ENCODE measurements around the gene VSIR.

VSIR gene

GRCh38 chr10:71727105-71727737 is 46.1 kb downstream of the VSIR start:
- DNase-seq, result no peak

GRCh38 chr10:71726580-71727104 is 46.7 kb downstream of the VSIR start:
- no peak for DNase-seq

GRCh38 chr10:71725998-71726579 is 47.2 kb downstream of the VSIR start:
- DNase-seq, result no peak

DNA sequence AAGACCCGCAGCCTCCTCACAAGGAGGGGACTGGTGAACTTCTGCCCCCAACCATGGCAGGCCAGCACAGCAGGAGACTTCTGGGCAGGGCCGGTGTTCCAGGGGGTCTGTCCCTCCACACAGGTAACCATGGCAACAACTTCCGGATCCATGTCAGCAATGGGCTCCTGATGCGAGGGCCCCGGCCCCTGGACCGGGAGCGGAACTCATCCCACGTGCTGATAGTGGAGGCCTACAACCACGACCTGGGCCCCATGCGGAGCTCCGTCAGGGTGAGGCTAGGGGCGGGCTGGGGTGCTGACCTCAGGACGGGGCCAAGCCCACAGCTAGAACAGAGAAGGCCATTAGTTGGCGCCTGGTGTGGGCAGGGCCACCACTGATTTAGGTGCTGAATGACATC is 48.1 kb downstream of the VSIR start:
- DNase-seq, result no peak

GRCh38 chr10:71724539-71724938 is 48.8 kb downstream of the VSIR start:
- DNase-seq, result no peak

DNA sequence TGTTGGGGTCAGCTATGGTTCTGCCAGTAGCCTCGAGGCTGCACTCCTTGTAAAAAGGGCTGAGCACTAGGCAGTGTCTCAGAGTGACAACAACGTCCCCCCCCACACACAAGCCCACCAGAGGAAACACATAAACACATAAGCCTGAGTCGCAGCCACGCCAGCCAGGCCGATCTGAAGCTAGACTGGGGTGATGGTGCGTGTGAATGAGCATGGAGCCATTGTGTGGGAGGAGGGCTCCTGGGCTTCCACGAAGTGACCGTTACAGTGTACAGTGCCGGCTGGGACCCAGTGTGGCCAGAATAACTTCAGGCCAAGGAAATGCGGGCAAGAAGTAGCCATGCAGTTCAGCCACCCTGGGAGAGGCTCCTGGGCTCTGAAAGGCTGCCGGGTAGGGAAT is 50.0 kb downstream of the VSIR start:
- DNase-seq, result no peak

GRCh38 chr10:71722849-71723248 is 50.5 kb downstream of the VSIR start:
- no peak for DNase-seq

GRCh38 chr10:71721313-71721712 is 52.0 kb downstream of the VSIR start:
- DNase-seq, result no peak

DNA sequence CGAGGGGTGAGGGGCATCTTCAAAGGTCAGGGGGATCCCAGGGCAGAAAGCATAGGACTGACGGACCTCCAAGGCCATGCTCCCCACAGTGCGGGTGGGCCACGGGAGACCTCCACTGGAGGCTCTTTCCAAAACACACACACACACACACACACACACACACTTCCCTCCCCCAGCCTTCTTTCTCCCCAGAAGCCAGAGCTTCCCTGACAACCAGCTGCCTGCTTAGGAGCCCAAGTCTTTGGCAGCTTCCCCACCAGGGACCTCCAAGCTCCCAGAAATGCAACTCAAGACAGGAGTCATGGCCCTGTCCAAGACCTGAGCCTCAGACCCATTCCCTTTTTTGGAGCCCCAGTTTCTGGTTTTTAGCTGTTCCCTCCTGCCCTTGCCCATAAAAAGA is 53.0 kb downstream of the VSIR start:
- DNase-seq, result no peak

DNA sequence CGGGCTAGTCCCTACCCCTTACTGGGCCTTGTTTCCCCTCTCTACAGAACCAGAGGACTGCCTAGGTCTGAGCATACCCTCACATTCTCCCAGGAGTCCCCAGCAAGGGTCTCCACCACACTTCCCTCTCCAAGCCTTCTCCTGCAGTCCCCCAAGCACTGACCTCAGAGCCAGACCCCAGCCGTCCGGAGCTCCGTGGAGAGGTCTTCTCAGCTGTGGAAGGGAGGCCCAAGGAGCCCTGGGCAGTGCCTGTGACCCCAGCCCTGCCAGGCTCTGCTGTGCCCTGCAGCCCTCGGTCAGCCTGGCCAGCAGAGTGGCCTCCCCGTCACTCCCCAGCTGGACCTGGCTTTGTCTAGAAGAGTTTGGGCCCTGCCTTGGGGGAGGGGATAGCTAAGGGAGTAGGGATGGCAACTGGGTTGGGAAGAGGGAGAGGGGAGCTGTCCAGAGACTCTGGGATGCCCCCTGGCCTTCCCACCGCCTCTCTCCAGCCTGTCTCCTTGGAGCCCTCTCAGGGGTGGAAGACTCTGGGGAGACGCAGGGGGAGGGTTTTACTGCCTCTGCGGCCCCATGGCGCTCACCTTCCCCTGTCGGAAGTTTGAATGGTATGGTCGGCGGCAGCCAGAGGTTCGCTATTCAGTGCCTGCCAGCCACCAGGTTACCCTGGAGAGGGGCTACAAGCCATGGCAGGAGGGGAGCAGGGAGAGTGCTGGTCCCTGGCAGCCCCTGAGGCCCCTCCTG is 53.7 kb downstream of the VSIR start, which contains the start of gene C10orf105:
Gene C10orf105 (minus strand): TSS at position 315 of the 738 bp plus-strand sequence. CDS start 3,441 bp downstream, outside the sequence.
- DNase-seq, result no peak

GRCh38 chr10:71719042-71719441 is 54.3 kb downstream of the VSIR start:
- no peak for DNase-seq

DNA sequence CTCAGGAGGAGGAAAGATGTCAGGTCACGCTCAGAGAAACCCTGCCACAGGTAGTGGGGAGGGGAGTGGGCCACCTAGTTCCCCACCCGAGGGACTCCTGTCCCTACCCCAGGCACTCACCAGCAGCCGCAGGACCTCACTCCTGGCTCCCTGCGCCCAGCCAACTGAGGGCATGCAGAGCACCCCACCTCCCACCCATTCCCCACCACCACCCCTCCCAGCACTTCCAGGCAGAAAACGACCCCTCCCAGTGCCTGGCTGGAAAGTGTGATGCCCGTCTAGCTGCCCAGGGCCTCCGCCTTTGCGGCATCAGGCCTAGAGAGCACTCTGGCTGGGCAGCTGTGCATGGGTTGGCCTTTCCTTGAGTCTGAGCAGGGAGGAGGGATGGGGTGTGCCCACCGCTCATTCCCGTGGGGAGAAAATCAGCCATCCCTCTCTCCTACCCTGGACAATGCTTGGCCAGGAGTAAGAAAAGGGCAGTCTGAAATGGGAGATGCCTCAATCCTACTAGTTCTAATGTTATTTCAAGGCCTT is 55.1 kb downstream of the VSIR start:
- no peak for DNase-seq

- no peak for DNase-seq
These were observed 55.8 kb downstream of the VSIR start for GRCh38 chr10:71717551-71717951.

GRCh38 chr10:71717056-71717455 is 56.3 kb downstream of the VSIR start:
- no peak for DNase-seq

- no peak for DNase-seq
These were observed 56.9 kb downstream of the VSIR start for GRCh38 chr10:71716426-71716825.

DNA sequence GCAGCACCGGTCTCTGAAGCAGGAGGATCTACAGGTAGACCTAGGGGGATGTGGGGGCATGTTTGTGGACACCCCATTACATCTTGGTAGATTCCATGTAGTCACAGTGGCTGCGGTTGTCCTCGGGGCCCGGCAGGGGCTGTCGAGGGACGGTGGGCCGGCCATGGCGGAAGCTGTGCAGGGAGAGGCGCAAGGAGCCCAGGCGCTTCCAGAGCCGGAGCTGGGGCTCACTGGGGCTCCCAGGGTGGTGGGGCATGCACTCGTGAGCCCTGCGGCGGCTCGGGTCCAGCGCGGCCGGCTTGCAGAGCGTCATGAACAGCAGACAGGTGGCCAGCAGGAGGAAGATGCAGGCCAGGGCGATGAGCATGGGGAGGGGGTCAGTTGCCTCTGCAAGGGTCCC is 57.5 kb downstream of the VSIR start:
- no peak for DNase-seq

- DNase-seq, result no peak
These were observed 58.3 kb downstream of the VSIR start for GRCh38 chr10:71715026-71715425.

- no peak for DNase-seq
These were observed 58.7 kb downstream of the VSIR start for GRCh38 chr10:71714592-71714991.

- DNase-seq, result no peak
These were observed 59.3 kb downstream of the VSIR start for GRCh38 chr10:71714031-71714410.

DNA sequence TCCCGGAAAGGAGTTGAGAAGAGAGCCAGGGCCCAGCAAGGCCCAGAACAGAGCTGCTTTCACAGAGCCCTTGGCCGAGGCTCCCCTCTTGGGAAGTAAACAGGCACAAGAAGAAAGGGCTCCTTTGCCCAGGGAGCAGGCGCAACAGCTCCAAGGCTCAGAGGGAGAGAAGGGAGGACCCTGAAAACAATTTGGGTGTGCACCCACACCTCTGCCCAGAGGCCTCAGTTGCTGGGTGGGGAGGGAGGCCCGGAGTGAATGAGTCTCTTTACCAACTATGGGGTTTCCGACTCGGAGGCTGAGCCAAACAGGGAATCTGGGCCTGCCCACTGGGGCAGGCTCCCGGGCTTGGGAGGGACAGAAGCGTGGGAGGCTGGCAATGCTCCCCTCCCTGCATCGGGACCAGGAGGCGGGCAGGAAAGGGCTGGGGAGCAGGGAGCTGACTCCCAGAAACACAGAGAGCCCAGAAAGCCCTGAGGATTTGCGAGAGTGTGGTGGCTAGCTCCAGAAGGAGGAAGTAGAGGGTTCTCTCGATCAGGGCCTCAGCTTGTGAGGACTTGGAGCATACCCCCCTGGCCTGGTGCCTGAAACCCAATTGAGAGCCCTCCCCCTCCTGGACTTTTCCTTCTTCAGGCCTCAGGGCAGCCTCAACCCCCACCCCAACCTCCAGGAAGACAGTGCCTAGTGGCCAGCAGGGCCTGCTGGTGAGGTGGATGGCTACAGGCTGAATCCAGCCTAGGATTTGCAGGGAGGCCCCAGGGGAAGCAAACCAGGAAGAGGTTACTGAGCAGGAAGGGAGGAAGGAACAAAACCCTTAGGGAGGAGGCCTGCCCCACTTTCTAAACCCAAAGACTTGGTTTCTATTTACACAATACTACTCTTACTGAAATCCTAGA is 59.9 kb downstream of the VSIR start:
- peak; percentile 97 for DNase-seq

- no peak for DNase-seq
These were observed 60.7 kb downstream of the VSIR start for GRCh38 chr10:71712572-71713134.

DNA sequence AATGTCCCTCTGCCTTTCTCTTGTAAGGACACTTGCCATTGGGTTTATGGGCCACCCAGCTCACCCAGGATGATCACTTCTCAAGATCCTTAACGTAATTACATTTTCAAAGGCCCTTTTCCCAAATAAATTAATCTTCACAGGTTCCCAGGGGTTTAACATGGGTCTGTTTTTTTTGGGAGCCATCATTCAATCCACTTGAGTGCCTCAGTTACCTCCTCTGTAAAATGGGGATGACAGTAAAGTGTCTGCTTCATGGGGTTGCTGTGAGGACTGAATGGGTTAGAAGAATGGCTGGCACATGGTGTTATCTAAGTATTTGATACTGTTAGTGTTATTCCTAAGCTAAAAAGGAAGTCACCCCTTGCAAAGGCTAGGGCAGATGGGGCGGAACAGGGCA is 61.1 kb downstream of the VSIR start:
- DNase-seq, result no peak
